Islet of Langerhans (tissue), 1 donor: ENCODE measurements around the gene CBLL1.

Experiments used
- FAIRE-seq: peaks from one replicate; lab custom pipeline; 2011; peaks lifted over from hg19 to GRCh38; lab: Jason Lieb, UNC

CBLL1 gene, protein sequence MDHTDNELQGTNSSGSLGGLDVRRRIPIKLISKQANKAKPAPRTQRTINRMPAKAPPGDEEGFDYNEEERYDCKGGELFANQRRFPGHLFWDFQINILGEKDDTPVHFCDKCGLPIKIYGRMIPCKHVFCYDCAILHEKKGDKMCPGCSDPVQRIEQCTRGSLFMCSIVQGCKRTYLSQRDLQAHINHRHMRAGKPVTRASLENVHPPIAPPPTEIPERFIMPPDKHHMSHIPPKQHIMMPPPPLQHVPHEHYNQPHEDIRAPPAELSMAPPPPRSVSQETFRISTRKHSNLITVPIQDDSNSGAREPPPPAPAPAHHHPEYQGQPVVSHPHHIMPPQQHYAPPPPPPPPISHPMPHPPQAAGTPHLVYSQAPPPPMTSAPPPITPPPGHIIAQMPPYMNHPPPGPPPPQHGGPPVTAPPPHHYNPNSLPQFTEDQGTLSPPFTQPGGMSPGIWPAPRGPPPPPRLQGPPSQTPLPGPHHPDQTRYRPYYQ

DNA sequence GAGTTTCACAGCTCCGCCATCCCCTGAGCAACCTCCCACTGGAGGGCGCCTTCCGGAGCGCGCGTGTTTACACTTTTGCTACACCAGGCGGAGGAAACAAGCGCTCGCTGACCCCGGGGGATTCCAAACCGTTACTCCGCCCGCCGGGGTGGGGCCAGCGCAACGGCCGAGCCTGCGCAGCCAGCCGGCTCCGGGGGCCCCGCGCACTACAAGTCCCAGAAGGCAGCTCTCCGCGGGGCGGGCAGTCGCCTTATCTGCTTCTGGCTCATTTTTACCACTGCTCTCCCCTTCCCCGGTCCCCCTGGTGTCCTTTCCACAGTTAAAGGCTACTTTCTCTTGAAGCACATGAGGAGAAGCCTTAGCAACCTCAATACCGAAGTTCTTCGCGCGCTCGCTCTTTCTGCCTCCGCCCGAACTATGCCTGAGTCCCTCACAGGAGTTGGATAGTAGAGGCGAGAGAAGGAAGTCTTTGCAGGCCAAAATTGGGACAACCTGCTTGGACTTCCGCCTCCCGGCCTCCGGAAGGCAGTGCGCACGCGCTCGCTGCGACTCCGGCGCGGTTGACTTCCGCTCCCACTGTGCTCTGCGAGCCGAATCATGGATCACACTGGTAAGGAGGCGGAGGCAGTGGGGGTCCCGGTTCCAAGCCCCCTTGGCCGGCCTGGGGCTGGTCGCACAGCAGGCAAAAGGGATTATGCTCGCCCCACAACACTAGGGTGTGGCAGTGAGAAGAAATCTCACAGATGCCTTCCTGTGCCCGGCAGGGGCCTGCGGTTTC, at the start of gene CBLL1:
TSS of gene CBLL1 (plus strand) at position 576 of the 778 bp plus-strand sequence. CDS start at position 598, 22 bp downstream.
- peak; percentile 5 for FAIRE-seq

DNA sequence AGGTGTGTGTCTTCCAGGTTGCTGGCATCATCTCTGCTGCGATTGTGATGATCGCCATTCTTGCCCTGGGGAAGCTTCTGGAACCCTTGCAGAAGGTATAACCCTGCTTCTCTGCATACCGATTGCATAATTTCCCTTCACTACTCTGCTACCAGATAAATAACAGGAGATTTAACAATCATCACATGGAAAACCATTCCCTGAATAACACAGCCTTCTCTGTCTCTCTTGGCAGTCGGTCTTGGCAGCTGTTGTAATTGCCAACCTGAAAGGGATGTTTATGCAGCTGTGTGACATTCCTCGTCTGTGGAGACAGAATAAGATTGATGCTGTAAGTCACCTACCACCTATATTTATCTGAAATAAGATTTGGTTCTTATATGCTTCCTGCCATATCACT, 49.6 kb upstream of the CBLL1 start:
- no peak for FAIRE-seq

DNA sequence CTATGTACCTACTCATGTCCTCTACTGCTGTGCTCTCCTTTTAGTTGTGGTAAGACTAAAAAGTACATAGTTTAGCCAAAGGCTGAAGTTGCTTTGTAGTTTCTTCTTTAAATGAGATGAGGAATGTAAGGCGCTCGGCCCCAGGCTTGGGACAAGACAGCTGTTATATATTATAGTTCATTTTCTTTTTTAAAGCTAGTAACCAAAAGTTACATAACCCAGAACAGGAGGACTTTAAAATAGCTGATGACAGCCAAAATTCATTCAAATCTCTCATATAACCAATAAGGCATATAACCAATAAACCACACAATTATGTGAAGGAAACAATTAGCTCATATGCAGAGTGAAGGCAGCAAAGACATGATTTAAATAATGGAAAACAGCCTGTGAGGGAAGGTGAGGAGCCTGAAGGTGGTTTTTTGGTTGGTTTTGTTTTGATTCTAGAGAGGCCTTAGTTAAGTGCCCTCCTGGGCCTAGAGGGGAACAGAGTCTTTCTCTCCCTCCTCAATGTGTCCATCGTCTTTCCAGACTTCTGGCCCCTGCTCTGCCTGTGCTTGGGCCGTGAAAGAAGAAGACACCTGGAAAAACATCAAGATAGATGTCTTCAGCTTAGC, 47.5 kb upstream of the CBLL1 start:
- no peak for FAIRE-seq

DNA sequence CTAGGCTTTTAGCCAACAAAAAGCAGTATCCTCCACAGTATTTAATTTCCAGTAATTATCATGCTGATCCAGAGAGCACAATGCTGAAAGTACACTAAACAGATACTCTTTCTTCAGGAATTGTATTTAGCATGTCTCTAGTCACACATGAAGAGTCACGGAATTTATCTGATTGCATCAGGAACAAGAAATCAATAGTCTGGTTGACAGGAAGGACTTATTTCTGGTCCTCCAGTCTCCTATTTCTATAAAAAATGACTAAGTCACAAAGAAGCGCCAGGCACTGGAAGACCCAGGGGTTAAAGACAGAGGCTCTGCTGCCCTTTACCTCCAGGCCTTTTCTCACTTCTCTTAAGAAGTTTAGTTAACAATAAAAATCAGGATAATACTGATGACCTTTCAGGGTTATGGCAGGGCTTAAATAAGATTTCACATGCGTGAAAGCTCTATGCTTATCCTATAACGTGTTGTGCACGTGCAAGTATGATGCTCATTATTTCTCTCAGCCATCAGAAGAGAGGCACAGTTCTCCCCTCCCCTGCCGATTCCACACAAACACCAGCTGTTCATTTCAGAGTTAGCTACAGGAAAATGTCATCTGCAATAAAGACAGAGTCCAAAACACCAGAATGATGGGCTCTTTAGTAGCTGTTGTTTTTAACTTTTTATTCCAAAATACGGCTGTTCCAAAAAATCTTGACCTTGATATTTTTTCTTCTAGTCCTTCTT, 46.5 kb upstream of the CBLL1 start:
- peak; percentile 65 for FAIRE-seq

DNA sequence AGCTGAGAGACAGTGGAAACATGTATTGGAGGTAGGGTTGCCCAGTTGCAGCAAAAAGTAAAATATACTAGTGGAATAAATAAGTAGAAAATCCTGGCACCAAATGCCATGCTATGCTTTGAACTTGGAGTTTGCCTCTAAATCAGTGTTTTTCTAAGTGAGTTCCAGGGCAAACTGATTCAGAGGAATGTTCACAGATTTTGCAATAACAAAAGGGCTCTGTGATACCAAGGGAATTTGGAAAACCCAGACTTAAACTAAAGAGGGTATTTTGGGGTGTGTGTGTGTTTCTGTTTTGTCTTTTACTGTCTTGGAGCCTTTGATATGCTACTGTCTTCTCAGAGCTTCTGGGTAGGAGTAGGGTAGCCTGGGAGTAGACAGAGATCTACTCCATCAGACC, 43.4 kb upstream of the CBLL1 start:
- no peak for FAIRE-seq

DNA sequence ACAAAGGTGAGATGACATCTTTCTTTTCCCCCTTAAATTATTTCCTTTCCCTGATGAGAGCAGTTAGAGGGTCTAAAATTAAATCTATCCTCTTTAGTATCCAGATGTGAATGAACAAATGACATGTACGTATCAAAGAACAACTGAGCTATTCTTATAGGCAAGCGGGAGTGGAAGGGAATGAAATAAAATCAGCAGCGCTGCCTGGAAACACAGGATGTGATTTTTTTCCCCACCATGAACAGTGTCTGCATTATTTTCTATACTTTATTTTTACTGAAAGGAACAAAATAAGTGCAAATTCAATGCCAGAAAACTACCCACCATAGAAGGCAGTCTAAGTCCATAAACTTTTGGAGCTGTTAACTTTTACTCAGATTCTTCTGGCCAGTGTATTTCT, 42.8 kb upstream of the CBLL1 start:
- no peak for FAIRE-seq

DNA sequence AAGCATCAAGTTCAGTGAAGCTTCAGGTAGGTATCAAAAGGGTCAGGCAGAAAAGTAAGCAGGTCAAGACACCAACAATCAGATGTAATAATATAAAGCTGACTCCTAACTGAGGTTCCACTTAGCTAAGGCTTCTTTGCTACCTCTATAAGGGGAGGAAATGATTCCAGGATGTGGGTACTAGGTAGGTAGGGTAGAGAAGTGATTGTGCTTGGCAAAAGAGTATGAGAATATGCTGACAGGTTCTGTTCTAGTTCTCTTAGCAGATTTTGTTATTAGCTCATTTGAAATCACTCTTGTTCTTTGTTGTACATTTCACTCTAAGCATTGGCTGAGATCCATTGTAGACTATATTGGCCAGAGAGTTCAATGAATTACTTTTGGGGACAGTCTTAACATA, 40.7 kb upstream of the CBLL1 start:
- FAIRE-seq, result no peak

DNA sequence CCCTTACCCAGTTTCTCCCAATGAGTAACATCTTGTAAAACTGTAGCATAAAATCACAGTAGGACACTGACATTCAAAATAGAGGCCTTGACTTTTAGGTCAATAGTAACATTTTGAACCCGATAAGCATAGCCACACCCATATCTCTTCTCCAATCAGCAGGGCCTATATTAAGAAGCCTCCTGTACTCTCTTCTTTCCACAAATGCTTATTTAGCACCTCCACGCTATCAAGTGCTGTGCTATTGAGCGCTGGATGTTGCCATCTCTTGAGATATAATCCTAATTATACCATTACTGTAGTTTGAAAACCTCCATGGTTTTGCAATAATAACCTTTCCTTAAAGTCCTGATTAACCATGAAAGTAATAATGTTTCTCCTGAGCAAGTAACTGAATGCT, 40.1 kb upstream of the CBLL1 start:
- no peak for FAIRE-seq

DNA sequence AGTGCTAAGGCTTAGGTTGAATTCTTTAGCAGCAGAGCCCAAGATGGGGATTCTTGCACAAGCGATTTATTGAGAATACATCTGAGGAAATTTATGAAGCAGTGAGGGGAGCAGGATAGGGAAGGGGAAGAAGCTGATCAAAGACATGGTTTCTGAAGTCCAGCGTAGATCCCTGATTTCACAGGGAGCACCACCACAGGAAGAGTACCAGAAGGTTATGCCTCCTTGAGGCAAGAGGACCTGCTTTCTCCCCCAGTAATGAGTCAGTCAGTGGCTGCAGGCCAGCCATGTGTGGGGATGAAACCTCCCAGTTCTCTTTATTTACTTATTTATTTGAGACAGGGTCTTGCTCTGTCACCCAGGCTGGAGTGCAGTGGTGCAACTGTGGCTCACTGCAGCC, 35.0 kb upstream of the CBLL1 start:
- no peak for FAIRE-seq

DNA sequence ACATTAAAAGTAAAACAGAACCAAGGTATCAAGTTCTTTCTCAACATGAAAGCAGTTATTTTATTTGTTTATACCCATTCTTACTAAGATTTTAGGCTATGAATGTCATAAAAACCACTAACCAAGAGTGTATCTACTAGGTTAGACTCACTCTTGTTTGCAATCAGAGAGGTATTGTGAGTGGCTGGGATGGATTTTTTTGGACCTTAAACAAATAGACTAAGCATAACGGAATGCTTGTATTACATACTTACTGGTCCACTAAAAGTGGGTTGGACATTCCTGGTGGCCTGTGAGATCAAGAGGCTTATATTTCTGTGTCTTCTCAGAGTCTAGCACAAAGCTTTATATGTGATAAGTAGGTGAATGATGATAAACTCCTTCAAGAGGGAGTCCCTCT, 32.6 kb upstream of the CBLL1 start:
- FAIRE-seq, result no peak

DNA sequence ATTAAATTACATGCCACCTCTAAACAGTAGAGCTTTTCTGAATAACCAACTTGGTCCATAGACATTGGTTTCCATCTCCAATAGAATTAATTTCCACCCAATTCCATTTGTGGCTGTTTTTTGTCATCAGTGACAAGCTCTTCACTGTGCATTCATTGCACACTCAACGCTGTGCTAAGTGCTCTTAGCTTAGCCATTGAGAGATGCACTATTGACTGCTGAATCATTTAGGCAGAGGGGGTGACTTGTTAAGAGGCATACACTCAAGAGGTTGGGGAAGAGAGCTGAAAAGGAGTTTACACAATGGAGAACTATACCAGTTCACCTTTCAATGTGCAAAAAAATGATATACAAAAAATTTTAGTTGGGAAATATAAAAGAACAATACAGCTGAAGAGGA, 31.9 kb upstream of the CBLL1 start:
- no peak for FAIRE-seq

DNA sequence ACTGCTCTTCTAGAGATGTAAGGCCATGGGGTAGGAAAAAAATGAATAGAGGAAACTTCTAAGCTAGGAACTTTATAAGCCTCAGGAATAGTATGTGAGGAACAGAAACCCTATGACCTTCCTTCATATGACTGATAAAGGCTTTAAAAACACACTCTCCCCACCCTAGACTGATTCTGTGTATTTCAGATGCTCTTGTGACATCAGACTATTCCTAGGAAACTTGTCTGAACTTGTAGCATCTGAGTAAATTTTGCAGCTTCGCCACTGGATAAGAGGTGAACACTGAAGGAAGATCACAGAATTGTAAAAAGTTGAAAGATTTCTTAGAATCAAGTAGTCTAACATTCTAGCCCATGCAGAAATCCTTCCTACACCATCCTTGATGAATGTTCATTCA, 31.0 kb upstream of the CBLL1 start:
- no peak for FAIRE-seq

DNA sequence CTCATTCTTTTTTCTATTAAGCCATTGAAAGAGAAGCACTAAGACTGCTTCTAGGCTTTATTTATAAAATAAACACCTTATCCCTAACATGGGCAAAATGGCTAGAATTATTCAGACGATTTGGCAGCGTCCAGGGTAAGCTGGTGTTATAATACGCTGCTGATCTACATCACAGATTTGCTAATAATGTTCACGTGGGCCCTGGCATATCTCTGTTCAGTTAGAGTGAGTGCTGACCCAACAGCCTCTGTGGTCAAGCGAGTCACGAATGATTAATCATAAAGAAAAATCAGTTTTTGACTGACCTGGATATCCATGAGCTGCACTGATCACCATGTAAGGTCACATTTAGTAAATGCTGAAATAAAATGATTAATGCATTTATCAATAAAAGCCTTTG, 28.4 kb upstream of the CBLL1 start:
- FAIRE-seq, result no peak

DNA sequence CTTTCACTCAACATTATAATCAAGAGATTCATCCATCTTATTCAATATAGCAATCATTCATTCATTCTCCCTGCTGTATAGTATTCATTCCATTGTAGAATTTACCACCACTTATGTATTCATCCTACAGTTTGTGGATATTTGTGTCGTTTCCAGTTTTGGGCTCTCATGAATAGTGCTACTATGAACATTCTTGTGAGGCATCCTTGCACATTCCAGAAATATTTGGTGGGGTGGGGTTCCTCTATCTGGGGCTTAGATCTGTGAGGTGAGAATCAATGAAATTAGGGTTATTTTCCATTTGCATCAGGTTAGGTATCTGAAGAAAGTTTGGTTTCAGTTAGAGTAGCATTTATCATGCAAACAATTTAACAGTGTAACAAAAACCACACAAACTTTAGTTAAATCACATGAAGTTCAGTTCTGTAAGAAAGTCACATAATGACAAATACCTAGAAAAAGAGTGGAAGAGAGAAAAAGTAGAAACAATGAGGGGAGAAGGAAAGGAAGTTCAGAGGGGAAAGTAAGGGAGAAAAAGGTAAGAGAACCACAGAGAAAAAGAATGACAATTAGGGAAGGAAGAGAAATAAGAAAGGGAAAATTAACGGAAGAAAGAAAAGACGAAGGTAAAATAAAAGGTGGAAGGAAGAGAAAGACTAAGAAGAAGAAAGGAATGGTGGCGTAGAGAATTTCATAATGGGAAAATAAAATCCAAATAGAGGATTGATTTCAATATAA, 25.3 kb upstream of the CBLL1 start:
- no peak for FAIRE-seq

DNA sequence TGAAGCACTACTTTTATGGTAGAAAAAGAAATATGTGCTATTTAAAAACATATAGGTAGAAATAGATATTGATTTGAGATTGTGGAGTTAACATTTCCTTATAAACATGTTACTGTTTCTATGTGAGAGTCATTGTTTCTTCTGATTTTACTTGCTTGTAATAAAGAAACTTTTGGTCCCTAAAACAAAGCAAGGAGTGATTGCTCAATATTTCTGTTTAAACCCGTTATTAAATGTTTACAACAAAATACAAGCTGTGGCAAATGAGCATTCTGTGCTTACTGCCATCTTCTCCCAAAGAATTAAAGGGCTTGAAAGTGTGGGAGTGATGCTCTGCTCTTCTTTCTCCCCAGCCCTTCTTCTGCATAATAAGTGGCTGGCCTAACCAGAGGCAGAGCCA, 22.7 kb upstream of the CBLL1 start:
- FAIRE-seq, result no peak

DNA sequence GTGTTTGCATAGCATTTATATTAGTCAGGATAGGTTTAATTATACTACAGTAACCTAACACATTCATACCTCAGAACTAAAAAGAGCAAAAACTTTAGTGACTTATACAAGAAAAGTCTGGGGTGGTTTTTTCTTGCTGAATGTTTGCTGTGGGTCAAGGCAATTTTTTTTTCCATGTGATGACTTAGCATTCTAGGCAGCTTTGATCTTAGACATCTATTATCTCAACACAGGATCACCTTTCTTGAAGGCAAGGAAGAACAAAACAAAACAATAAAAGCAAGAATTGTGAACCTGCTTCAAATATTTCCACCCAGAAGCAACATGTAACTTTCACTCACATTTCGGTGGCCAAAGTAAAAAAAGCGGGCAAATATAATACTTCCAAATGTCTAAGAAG, 20.7 kb upstream of the CBLL1 start:
- FAIRE-seq, result no peak

DNA sequence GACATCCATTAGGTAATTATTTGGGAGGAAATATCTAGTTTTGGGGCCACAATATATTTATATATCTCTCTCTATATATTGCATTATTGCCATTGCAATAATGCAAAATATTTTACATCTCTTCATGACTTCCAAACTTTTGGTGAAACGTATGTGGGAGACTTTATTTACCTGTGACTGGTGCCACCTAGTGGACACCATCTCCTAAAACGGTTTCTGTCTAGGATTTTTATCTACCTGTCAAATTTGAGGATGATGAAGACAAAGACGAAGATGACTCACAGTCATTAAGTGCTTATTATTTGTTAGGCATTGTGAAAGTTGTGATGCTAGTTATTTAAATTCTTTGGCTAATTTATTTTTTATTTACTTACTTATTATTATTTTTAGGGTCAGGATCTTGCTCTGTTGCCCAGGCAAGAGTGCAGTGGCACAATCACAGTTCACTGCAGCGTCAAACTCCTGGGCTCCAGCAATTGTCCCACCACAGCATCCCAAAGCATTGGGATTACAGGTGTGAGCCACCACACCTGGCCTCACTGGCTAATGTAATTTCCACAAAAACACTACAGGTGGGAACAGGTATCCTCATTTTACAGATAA, 18.7 kb upstream of the CBLL1 start:
- FAIRE-seq, result peak; percentile 95

DNA sequence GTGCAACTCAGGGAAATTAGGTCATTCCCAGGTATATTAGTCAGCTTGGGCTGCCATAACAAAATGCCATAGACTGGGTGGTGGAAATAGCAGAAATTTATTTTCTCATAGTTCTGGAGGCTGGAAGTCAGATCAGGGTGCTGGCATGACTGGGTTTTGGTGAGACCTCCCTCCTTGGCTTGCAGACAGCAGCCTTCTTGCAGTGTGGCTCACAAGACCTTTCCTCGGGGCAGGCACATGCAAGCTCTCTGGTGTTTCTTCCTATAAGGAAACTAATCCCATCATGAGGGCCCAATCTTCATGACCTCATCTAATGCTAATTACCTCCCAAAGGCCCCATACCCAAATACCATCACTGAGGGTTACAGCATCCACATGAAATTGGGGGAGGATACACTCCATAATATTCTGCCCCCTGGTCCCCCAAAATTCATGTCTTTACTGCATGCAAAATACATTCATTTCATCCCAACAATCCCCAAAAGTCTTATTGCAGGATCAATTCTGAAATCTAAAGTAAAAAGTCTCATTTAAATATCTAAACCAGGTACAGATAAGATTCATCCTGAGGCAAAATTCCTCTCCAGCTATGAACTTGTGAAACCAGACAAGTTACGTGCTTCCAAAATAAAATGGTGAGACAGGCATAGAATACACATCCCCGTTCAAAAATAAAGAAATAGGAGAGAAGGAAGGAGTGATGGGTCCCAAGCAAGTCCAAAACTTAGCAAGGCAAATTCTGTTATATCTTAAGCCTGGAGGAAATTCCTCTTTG, 17.4 kb upstream of the CBLL1 start:
- no peak for FAIRE-seq

DNA sequence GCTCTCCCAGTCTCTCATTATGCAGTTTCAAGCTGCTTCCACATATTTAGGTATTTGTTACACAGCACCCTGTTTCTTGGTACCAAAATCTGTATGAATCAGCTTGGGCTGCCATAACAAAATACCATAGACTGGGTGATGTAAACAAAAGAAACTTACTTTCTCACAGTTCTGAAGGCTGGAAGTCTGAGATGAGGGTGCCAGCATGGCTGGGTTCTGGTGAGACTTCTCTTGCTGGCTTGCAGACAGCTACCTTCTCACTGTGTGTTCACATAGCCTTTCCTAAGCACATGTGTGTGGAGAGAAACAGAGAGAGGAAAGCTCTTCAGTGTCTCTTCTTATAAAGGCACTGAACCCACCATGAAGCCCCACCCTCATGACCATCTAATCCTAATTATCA, 15.7 kb upstream of the CBLL1 start:
- no peak for FAIRE-seq
